ENCODE data around the gene ALG10B.
"Not testable (repeated sequence)": the region's sequence is repeated elsewhere in the genome, so short reads cannot be mapped to it uniquely, and the experiment has no call there.

Gene ALG10B

DNA sequence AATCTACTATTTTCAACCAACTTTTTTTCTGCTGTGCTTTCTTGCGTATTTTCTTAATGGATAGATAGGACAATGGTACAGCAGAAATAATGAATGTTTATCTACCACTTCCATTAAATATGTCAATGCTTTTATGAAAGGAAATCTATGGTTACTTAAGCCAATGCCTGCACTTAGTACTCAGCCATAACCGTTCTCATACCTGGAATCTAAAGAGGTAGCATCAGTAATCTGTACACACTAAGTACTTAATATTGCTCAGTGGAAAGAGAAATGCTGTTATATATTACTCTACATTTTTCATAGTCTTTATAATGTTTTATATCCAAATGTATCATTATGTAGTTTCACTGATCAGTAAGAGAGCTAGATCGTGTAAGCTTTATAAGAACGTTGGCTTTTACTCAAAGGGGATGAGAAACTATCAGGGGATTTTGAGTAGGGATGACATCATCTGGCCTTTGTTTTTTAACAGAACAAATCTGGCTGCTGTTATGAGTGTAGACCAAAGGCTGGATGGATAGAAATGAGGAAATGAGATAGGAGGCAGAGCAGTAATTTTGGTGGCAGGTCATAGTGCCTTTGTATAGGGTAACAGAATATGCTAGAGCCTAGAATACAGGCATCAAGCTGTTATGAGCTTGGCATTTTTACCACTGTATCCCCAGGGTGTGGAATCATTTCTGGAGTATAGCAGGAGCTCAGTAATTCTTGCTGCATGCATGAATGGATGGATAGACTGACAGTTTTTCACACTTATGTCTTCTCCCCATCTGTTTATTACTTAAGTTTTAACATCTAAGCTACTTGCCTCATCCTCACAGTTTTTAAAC lies 34.0 kb downstream of the ALG10B start:
- FAIRE-seq (no peak), DNase-seq (ENCODE audit: insufficient read length, low spot score) (no peak)
- TF ChIP-seq, protein P1, sequence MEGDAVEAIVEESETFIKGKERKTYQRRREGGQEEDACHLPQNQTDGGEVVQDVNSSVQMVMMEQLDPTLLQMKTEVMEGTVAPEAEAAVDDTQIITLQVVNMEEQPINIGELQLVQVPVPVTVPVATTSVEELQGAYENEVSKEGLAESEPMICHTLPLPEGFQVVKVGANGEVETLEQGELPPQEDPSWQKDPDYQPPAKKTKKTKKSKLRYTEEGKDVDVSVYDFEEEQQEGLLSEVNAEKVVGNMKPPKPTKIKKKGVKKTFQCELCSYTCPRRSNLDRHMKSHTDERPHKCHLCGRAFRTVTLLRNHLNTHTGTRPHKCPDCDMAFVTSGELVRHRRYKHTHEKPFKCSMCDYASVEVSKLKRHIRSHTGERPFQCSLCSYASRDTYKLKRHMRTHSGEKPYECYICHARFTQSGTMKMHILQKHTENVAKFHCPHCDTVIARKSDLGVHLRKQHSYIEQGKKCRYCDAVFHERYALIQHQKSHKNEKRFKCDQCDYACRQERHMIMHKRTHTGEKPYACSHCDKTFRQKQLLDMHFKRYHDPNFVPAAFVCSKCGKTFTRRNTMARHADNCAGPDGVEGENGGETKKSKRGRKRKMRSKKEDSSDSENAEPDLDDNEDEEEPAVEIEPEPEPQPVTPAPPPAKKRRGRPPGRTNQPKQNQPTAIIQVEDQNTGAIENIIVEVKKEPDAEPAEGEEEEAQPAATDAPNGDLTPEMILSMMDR (IDR thresholded peaks at IDR 0.05; ENCODE audit: insufficient read depth, missing control alignments), result no peak

DNA sequence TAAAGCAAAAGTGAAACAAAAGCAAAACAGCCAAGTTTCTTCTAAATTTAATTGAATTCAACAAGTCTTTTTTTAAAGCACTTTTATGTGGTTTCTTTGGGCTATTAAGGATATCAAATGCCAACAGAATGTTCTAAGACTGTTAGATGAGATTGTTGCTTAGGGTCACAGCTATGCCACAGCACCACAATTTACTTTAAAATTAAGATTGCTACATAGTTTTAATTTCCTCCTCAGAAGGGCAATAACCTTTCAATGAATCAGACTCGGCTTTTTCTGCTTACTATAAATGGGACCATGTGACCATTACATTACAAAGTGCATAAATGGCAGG lies 34.6 kb downstream of the ALG10B start:
- not testable (repeated sequence) for DNase-seq (ENCODE audit: insufficient read length, low spot score)

DNA sequence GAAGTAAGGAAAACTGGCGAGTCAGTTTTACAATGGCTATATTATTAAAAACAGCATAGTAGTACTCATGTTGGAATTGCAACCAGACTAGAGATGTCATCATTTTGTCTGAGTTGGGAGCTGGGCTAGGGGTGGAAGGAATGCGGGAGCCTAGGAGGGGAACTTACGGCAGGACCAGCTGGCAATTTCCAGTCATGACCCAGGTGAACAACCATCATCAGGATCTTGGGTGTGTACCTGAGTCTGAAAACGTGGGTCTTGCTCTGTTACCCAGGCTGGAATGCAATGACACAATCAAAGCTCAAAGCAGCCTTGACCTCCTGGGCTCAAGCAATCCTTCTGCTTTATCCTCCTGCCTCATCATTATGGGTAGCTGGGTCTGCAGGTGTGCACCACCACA lies 50.9 kb downstream of the ALG10B start:
- no peak for FAIRE-seq
- TF ChIP-seq, protein P1 (IDR thresholded peaks at IDR 0.05; ENCODE audit: insufficient read depth, missing control alignments), result no peak
- DNase-seq (ENCODE audit: insufficient read length, low spot score), result no peak

More for the DNA sequence above, 34.6 kb downstream of the ALG10B start:
- not testable (repeated sequence) for FAIRE-seq

DNA sequence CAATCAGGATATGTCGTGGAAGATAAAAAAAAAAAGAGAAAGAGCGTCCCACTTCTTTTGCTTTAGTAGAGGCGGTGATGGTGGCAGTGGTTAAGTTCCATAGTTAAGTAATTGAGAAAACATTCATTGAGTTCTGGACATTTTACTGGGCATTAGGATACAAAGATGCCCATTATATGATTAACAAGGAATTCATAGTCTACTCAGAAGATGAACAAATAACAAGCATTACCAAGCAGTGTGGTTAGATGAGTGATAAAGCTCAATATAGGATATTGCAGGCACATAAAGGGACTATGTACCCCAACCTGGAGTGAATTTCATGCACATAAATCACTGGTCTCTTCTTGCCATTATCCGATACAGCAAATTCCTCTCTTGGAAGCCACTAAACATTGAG lies 53.7 kb downstream of the ALG10B start:
- FAIRE-seq (no peak), DNase-seq (ENCODE audit: insufficient read length, low spot score) (no peak)
- TF ChIP-seq, protein P1 (IDR thresholded peaks at IDR 0.05; ENCODE audit: insufficient read depth, missing control alignments), result no peak

DNA sequence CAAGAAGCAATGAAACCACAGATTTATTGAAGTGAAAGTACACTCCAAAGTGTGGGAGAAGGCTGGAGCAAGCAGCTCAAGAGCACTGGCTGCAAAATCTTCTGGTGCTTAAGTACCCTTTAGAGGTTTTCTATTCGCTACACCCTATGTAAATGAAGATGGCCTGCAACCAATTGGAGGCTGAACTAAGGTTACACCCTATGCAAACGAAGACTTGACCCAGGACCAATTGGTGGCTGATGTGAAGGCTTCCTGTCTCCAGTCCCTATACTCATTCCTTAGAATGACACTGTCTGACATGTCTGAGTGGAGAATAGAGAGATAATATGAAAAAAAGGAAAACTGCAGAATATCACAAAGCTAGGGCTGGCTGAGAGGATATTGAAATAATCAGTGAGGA lies 57.2 kb downstream of the ALG10B start:
- TF ChIP-seq, protein P1 (IDR thresholded peaks at IDR 0.05; ENCODE audit: insufficient read depth, missing control alignments), result no peak
- DNase-seq (ENCODE audit: insufficient read length, low spot score) (no peak), FAIRE-seq (no peak)

DNA sequence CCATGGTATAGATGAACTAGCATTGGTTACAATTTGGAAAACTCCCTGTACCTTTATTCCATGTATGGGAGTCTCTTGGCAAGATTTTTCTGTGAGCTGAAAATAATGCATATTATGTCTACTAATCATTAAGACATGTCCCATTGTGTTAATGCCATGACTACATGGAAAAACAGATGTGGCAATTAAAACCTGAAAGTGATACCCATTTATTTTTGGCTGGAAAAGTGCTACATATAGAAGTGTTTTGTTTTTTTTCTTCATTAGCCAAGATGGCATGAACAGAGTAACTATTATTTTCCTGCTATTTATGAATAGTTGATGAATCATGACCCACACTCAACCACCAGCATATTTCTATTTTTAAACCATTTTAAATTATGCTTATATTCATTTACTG lies 58.2 kb downstream of the ALG10B start:
- FAIRE-seq (no peak), DNase-seq (ENCODE audit: insufficient read length, low spot score) (no peak)
- TF ChIP-seq, protein P1 (IDR thresholded peaks at IDR 0.05; ENCODE audit: insufficient read depth, missing control alignments), result no peak
